ENCODE data around the gene ZNF626.
"Not testable (repeated sequence)": the region's sequence is repeated elsewhere in the genome, so short reads cannot be mapped to it uniquely, and the experiment has no call there.

The ZNF626 gene

DNA sequence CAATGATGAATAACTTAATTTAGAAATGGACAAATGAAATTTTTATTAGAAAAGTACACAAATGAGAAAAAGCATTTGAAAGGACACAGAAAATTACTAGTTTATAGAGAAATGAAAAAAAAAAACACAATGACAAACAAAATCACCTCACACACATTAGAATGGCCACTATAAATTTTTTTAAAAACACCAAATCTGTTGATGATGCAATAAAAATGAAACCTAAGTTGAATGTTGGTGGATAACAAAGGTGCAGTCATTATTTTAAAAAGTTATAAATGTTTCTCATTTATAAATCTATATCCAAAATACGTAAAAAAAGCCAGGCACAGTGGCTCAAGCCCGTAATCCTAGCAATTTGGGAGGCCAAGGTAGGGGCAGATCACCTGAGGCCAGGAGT, 20.8 kb downstream of the ZNF626 start:
- TF ChIP-seq, protein P1, sequence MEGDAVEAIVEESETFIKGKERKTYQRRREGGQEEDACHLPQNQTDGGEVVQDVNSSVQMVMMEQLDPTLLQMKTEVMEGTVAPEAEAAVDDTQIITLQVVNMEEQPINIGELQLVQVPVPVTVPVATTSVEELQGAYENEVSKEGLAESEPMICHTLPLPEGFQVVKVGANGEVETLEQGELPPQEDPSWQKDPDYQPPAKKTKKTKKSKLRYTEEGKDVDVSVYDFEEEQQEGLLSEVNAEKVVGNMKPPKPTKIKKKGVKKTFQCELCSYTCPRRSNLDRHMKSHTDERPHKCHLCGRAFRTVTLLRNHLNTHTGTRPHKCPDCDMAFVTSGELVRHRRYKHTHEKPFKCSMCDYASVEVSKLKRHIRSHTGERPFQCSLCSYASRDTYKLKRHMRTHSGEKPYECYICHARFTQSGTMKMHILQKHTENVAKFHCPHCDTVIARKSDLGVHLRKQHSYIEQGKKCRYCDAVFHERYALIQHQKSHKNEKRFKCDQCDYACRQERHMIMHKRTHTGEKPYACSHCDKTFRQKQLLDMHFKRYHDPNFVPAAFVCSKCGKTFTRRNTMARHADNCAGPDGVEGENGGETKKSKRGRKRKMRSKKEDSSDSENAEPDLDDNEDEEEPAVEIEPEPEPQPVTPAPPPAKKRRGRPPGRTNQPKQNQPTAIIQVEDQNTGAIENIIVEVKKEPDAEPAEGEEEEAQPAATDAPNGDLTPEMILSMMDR (conservative IDR thresholded peaks at IDR 0.05): no peak
- no peak overlapping the region for H3K27ac ChIP-seq

DNA sequence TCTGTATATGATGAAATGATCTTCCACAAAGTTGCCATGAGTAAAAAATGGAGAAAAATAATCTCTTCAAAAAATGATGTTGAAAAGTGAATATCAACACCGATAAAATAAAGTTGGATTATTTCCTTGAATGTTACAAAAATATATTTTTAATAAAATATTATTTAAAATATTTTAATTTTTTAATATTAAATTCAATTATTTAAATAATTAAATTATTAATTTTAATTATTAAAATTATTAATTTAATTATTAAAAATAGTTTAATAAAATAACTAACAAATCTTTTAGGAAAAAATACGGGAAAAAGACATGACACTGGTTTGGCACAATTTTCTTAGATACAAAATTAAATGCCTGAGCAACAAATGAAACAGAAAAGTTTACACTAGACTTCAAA, 21.3 kb downstream of the ZNF626 start:
- TF ChIP-seq, protein P1 (conservative IDR thresholded peaks at IDR 0.05): no peak
- H3K27ac ChIP-seq: no peak overlapping the region

DNA sequence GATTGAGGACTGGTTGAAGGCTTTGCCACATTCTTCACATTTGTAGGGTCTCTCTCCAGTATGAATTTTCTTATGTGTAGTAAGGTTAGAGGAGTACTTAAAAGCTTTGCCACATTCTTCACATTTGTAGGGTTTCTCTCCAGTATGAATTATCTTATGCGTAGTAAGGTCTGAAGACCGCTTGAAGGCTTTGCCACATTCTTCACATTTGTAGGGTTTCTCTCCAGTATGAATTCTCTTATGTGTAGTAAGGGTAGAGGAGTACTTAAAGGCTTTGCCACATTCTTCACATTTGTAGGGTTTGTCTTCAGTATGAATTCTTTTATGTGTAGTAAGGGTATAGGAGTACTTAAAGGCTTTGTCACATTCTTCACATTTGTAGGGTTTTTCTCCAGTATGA, 36.8 kb downstream of the ZNF626 start:
- H3K27ac ChIP-seq: not testable (repeated sequence)

DNA sequence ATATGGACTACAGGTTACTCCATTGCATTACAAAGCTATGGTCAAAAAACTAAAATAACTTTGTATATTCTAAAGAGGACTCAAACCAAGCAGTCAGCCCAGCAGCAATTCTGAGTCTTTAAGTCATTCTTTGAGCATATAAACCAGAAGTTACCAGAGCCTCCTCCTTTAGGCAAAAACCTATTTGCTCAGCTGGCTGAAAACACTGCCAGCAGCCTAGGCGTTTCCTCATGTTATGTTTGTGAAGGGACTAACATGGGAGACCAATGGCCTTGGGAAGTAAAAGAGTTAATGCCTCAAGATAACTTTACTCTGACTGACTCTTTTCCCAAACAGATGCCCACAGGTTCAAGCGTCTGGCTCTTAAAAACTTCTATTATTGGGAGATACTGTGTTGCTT, 45.3 kb downstream of the ZNF626 start:
- TF ChIP-seq, protein P1 (conservative IDR thresholded peaks at IDR 0.05): no peak

DNA sequence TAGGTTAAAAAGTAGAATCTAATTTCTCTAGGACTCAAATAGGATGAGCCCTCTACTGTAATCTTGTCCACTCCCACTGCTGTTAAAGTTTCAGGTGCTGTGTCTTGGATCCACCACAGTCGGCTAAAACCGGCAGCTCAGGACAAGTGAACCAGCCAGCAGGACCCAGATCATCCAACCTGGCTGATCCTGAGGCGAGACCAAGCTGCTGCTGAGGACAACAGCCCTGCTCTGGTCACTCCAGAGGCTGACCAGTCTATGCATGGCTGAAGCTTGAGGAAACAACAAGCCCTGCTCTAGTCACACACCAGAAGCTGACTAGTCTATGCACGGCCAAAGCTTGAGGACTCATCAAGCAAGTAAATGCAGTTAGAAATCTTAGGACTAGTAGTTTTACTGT, 46.4 kb downstream of the ZNF626 start:
- H3K27ac ChIP-seq: not testable (repeated sequence)

More for the DNA sequence above, 45.3 kb downstream of the ZNF626 start:
- H3K27ac ChIP-seq: no peak overlapping the region

DNA sequence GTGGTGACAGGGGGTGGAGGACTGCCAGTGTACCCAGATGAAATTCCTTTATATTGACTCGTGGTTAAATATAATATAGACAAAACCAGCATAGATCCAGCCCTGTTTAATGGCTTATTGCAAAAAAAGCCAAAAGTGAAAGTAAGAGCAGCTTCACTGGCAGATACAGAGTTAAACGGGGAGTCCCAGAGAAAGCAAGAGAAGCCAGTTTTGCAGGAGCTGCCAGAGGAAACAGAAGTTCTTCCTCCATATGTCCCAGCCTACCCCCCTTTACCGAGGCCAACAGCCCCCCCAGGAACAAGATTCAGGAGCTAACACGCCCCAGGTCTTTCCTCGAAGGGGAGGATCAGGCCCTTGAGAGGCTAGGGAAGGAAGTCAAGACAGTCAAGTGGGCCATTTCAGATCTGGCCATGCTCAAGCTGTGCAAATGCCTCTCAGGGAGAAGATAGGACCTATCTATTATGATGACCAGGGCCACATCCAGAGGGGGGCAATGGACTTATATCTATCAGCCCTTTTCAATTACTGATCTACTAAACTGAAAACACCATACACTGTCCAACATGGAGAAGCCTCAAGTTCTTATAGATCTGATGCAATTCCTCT, 48.6 kb downstream of the ZNF626 start:
- TF ChIP-seq, protein P1 (conservative IDR thresholded peaks at IDR 0.05): no peak
- no peak overlapping the region for H3K27ac ChIP-seq

DNA sequence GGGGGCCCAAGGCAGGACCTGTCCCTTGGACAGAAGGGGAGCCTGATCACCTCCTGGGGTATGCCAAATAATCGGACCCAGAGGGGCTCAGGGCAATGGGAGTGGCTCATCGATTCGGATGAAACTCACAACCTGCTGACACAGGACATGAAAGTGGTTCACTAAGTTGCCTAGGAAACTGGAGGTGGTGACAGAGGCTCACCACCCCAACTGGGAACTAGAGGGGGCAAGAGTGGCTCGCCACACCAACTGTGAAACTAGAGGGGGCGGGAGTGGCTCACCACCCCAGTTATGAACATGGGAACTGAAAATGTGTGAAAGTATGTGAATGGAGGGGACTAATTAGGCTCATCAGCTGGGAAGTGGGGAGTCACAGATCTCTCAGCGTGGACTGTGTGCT, 49.5 kb downstream of the ZNF626 start:
- TF ChIP-seq, protein P1 (conservative IDR thresholded peaks at IDR 0.05): no peak
- no peak overlapping the region for H3K27ac ChIP-seq

DNA sequence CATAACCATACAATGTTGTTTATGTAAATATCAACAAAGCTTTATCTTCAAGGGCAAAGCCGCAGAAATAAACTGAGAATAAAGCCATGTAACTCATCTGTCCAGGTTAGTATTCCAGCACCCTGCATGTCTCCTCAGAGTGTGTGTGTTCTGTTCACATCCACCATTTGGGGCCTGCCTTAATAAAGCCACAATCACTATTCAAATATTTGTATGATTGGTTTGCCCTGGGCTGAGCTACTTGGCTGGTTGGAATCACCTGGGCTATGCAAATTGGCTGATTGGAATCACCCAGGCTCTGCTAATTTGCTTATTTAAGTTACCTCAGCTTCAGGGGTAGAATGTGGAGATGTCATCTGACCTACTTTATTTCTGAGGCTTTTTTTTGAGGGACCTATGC, 53.4 kb downstream of the ZNF626 start:
- TF ChIP-seq, protein P1 (conservative IDR thresholded peaks at IDR 0.05): no peak
- H3K27ac ChIP-seq: peak overlapping the region; percentile 63

Measured in VCaP (cell line).